HepG2 (cell line): Measurements from ENCODE around the gene EPHA1. TPM values are rescaled to one million over a fixed set of nuclear protein-coding genes. Genes with fewer than 3 reads are reported as not detected.

Source experiments
- ATAC-seq: fragments of 200-7000 bp; cut with Tn5 transposase; 3 replicates; pipeline ENCODE4 v1.9.1; 2020; ENCODE audit warnings: mild to moderate bottlenecking, moderate library complexity
- BruUV-seq: library from RNA; stranded (reverse); fragments of 400-500 nt; replicated peaks from 2 replicates; lab custom pipeline; 2021; lab: Mats Ljungman, UMichigan
- CTCF ChIA-PET: fragments of 300-600 bp; formaldehyde crosslinking; extraction: SDS; loops from one replicate; lab custom pipeline; 2021; ENCODE audit warnings: low total read pairs, inconsistent platforms, low intra/inter-chr PET ratio; lab: Yijun Ruan, JAX
- POLR2A ChIA-PET: fragments of 350-600 bp; sonication (Branson Sonifier 250); formaldehyde crosslinking; loops from one replicate; lab custom pipeline; 2020; ENCODE audit warnings: antibody characterized with exemption, inconsistent platforms; lab: Yijun Ruan, JAX
- DNase-seq: peaks from one replicate; pipeline ENCODE4 v3.0.0-alpha.2; 2015; ENCODE audit warnings: low spot score
- FAIRE-seq: peaks from 3 replicates; lab custom pipeline; 2011; peaks lifted over from hg19 to GRCh38; lab: Jason Lieb, UNC
- H2AFZ ChIP-seq: one replicate; pipeline ENCODE4 v1.6.1; 2011; ENCODE audit warnings: low read length, inconsistent platforms
- H3K27ac ChIP-seq: fragments of 300-600 bp; 3 replicates; pipeline ENCODE4 v1.8.0; 2011; ENCODE audit warnings: mixed run types, mild to moderate bottlenecking, mixed read lengths, low read length, inconsistent platforms; ENCODE audit not compliant: insufficient read depth; ENCODE audit errors: extremely low read length
- H3K27me3 ChIP-seq, 2 experiments: fragments of 200-600 bp in 1 of 2; 2 replicates in 1 of 2; 3 replicates in 1 of 2; pipeline versions ENCODE4 v1.6.0 to v1.8.0; 2011; ENCODE audit warnings: low read length in 2 of 2, mild to moderate bottlenecking in 2 of 2, moderate library complexity in 2 of 2, inconsistent platforms in 1 of 2; ENCODE audit not compliant: insufficient read depth in 2 of 2, control insufficient read depth in 1 of 2
- H3K36me3 ChIP-seq, 2 experiments: fragments of 200-600 bp in 1 of 2; replicated peaks in 1 of 2; 2 replicates in 1 of 2; 3 replicates in 1 of 2; pipeline versions ENCODE4 v1.5.1 to v1.8.0; 2011; ENCODE audit warnings: low read length in 2 of 2, inconsistent platforms in 1 of 2; ENCODE audit not compliant: insufficient read depth in 2 of 2, control insufficient read depth in 1 of 2
- H3K4me1 ChIP-seq: 2 replicates; pipeline ENCODE4 v1.5.1; 2012; ENCODE audit warnings: low read length, inconsistent platforms; ENCODE audit not compliant: insufficient read depth
- H3K4me2 ChIP-seq: 2 replicates; pipeline ENCODE4 v1.6.0; 2011; ENCODE audit warnings: low read depth, low read length, inconsistent platforms
- H3K4me3 ChIP-seq, 3 experiments: fragments of 200-600 bp in 1 of 3; sonication (generic), shearing (Covaris generic) in 1 of 3; replicated peaks in 1 of 3; 2 replicates each; pipeline ENCODE4 v1.5.1; 2011 to 2016; ENCODE audit warnings: low read length in 3 of 3, inconsistent platforms in 2 of 3, low read depth in 2 of 3, mild to moderate bottlenecking in 2 of 3, control low read depth in 1 of 3, mixed read lengths in 1 of 3; ENCODE audit not compliant: insufficient read depth in 1 of 3
- H3K79me2 ChIP-seq: one replicate; pipeline ENCODE4 v1.6.1; 2011; ENCODE audit warnings: low read length, inconsistent platforms; ENCODE audit not compliant: insufficient read depth
- H3K9ac ChIP-seq: 2 replicates; pipeline ENCODE4 v1.6.0; 2011; ENCODE audit warnings: mild to moderate bottlenecking, low read depth, low read length, inconsistent platforms; ENCODE audit not compliant: insufficient read depth
- H3K9me3 ChIP-seq: 2 replicates; pipeline ENCODE4 v1.5.1; 2012; ENCODE audit warnings: mild to moderate bottlenecking, low read length
- H4K20me1 ChIP-seq: 2 replicates; pipeline ENCODE4 v1.6.0; 2011; ENCODE audit warnings: inconsistent platforms, mild to moderate bottlenecking, low read length, moderate library complexity; ENCODE audit not compliant: insufficient read depth
- ATM ChIP-seq: fragments of 450-650 bp; IDR thresholded peaks from 2 replicates; pipeline ENCODE4 v1.7.1; 2017; ENCODE audit warnings: mild to moderate bottlenecking, borderline replicate concordance
- HOXA3 ChIP-seq: sonication (generic); formaldehyde crosslinking; IDR thresholded peaks from 2 replicates; pipeline ENCODE4 v1.5.0; 2020; ENCODE audit warnings: missing genetic modification reagents
- IKZF4 ChIP-seq: sonication (generic); formaldehyde crosslinking; IDR thresholded peaks from 2 replicates; pipeline ENCODE4 v1.5.1; 2020; ENCODE audit warnings: borderline replicate concordance, mild to moderate bottlenecking, low read depth, missing genetic modification reagents; ENCODE audit errors: not compliant biosample characterization
- PRMT3 ChIP-seq: sonication (generic); formaldehyde crosslinking; IDR thresholded peaks from 2 replicates; pipeline ENCODE4 v1.8.1; 2022; ENCODE audit warnings: low read depth, mild to moderate bottlenecking, moderate library complexity, missing genetic modification reagents, borderline replicate concordance
- WGBS: methylation state at CpG from one replicate; pipeline ENCODE4 v1.1.6; 2017; ENCODE audit warnings: low lambda C conversion rate; 5-methylcytosine and 5-hydroxymethylcytosine counted together
- in situ Hi-C: cut with HindIII; loops from 2 replicates; pipeline ENCODE4 v1.10.0; 2017; ENCODE audit warnings: low pct_unique_long_range_greater_than_20kb; ENCODE audit not compliant: extremely low pct_ligation_motif_present
- intact Hi-C: fragments of 100-400 bp; cut with micrococcal nuclease; formaldehyde crosslinking; loops from one replicate; pipeline ENCODE4 v1.10.0; 2022; ENCODE audit not compliant: unreplicated experiment
- polyA plus RNA-seq, 8 experiments: library from polyadenylated mRNA; depleted of rRNA in 3 of 8; stranded (reverse) in 7 of 8; unstranded in 1 of 8; fragments of >200 nt; fragmentation: Illumina TruSeq in 4 of 8; extraction: Trizol in 4 of 8; gene quantifications; 2 replicates each; pipeline versions ENCODE4 v1.2.1 to v1.2.3, GENCODE V29; 2011 to 2016; ENCODE audit warnings: low read depth in 4 of 8, missing spikeins in 1 of 8, mixed read lengths in 1 of 8; ENCODE audit not compliant: insufficient read depth in 1 of 8
- total RNA-seq, 5 experiments: library from RNA; depleted of rRNA; stranded (reverse); fragments of >200 nt; fragmentation: Illumina TruSeq; extraction: Trizol; gene quantifications; 2 replicates each; pipeline ENCODE4 v1.2.3, GENCODE V29; 2016; ENCODE audit warnings: low read depth in 1 of 5
- TF ChIP-seq, protein P1 (sequence below): sonication (generic); formaldehyde crosslinking; IDR thresholded peaks from 2 replicates; pipeline ENCODE4 v1.5.1; 2020; ENCODE audit warnings: missing genetic modification reagents, mild to moderate bottlenecking, borderline replicate concordance
- TF ChIP-seq, protein P2 (sequence below): sonication (generic); formaldehyde crosslinking; IDR thresholded peaks from 2 replicates; pipeline ENCODE4 v1.8.0; 2022; ENCODE audit warnings: missing genetic modification reagents, mild to moderate bottlenecking, inconsistent platforms, borderline replicate concordance
- TF ChIP-seq, protein P3 (sequence below): sonication (generic); formaldehyde crosslinking; IDR thresholded peaks from 2 replicates; pipeline ENCODE4 v1.4.0; 2020; ENCODE audit warnings: missing genetic modification reagents, mild to moderate bottlenecking, borderline replicate concordance

The EPHA1 gene
- total and polyA plus RNA-seq, 2 of the 13 experiments (the other 11 are each of a cell fraction or from before 2014, with no cell fraction given): 4.6 to 17.1 TPM

DNA sequence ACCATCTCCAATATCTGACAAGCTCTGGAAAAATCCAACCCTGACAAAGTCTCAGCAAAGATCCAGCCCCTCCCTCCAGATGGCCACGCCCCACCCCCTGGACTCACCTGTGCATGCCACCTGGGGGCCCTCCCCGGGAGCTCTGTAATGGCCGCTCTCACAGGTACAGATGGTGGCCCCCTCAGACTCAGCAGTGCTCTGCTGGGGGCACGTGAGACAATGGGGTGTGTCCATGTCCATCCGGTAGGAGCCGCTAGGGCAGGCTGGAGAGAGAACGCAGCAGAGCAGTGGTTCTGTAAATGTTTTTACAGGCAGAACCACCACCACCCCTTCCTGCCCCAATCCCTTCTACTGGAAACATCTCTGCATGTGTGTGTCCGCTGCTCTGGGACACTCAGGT is 9.5 kb downstream of the EPHA1 start:
- no peak for FAIRE-seq
- ATAC-seq: no peak
- Histone ChIP-seq H3K27me3 (no peaks in the 10 kb centered on the region), H3K4me2 (no peak overlapping the region), H4K20me1 (no peaks in the 10 kb centered on the region), H3K9ac (no peak overlapping the region)
- POLR2A ChIA-PET: no interaction called here
- DNase-seq: no peak
- intact Hi-C loops: no loop called here
- in situ Hi-C loops: loop anchor here (25.0 kb wide), 1 partner anchor 513 kb away; the partner anchor contains the start of gene TCAF1
- TF ChIP-seq ATM: no peak
- no peak for TF ChIP-seq IKZF4 (CRISPR knock-in tag)
- TF ChIP-seq, protein P1, sequence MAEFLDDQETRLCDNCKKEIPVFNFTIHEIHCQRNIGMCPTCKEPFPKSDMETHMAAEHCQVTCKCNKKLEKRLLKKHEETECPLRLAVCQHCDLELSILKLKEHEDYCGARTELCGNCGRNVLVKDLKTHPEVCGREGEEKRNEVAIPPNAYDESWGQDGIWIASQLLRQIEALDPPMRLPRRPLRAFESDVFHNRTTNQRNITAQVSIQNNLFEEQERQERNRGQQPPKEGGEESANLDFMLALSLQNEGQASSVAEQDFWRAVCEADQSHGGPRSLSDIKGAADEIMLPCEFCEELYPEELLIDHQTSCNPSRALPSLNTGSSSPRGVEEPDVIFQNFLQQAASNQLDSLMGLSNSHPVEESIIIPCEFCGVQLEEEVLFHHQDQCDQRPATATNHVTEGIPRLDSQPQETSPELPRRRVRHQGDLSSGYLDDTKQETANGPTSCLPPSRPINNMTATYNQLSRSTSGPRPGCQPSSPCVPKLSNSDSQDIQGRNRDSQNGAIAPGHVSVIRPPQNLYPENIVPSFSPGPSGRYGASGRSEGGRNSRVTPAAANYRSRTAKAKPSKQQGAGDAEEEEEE: no peak
- TF ChIP-seq, protein P2, sequence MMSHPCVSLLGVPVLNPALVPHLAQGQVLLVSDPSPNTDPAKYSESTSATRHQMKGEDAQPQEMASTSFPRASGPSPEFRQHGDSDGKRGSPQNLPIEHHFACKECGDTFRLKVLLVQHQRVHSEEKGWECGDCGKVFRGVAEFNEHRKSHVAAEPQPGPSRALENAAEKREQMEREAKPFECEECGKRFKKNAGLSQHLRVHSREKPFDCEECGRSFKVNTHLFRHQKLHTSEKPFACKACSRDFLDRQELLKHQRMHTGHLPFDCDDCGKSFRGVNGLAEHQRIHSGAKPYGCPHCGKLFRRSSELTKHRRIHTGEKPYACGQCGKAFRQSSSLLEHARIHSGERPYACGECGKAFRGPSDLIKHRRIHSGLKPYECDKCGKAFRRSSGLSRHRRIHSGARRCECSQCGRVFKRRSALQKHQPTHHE (CRISPR knock-in tag): no peak
- TF ChIP-seq, protein P3, sequence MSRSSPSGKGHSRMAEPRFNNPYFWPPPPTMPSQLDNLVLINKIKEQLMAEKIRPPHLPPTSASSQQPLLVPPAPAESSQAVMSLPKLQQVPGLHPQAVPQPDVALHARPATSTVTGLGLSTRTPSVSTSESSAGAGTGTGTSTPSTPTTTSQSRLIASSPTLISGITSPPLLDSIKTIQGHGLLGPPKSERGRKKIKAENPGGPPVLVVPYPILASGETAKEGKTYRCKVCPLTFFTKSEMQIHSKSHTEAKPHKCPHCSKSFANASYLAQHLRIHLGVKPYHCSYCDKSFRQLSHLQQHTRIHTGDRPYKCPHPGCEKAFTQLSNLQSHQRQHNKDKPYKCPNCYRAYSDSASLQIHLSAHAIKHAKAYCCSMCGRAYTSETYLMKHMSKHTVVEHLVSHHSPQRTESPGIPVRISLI (CRISPR knock-in tag): no peak
- no peak for TF ChIP-seq HOXA3
- no peak for TF ChIP-seq PRMT3 (CRISPR knock-in tag)
- TF ChIP-seq, all 625 proteins: peak for 0
- H3K9me3 ChIP-seq: no peaks in the 10 kb centered on the region
- no peak overlapping the region for H2AFZ ChIP-seq
- H3K27ac ChIP-seq: no peak overlapping the region
- no peaks in the 10 kb centered on the region for H3K36me3 ChIP-seq
- H3K4me1 ChIP-seq: peaks cover 30% of the 10 kb centered on the region
- no peaks in the 10 kb centered on the region for H3K79me2 ChIP-seq
- 96% methylated on average over 5 of the region's 8 CpGs for WGBS
- H3K4me3 ChIP-seq: no peak overlapping the region
- no TSS peak for BruUV-seq
- CTCF ChIA-PET: no interaction called here
